Esophagus squamous epithelium (tissue), 4 donors: ENCODE data around the gene ARRDC3.

Source experiments
- CTCF ChIP-seq, 6 experiments: fragments of 450-650 bp in 4 of 6; fragments of 200-600 bp in 2 of 6; sonication (generic) in 2 of 6; IDR thresholded peaks; one replicate each; pipeline ENCODE4 v1.5.1; 2016 to 2019; ENCODE audit warnings: antibody characterized with exemption in 6 of 6, mild to moderate bottlenecking in 4 of 6, moderate library complexity in 4 of 6
- POLR2A ChIP-seq, 4 donors: fragments of 450-650 bp; IDR thresholded peaks; one replicate each; pipeline ENCODE4 v1.6.1; 2017; ENCODE audit warnings: antibody characterized with exemption in 4 of 4, mild to moderate bottlenecking in 4 of 4, moderate library complexity in 3 of 4

GRCh38 chr5:91378752-91379211 lies 4.3 kb downstream of the ARRDC3 start:
- TF ChIP-seq CTCF (IDR thresholded peaks at IDR 0.05): no peak
- no peak for TF ChIP-seq POLR2A (IDR thresholded peaks at IDR 0.05)
